WTC11 (cell line): Measurements from ENCODE around the gene C11orf21. TPM values are rescaled to one million over a fixed set of nuclear protein-coding genes. Genes with fewer than 3 reads are reported as not detected.

Experiments
- ATAC-seq: fragments of 200-7000 bp; cut with Tn5 transposase; 2 replicates; pipeline ENCODE4 v1.10.0; 2021; ENCODE audit warnings: mild to moderate bottlenecking, moderate library complexity
- CTCF ChIA-PET: fragments of 300-600 bp; sonication (Branson Sonifier 250); formaldehyde crosslinking; loops from one replicate; lab custom pipeline; 2021; ENCODE audit warnings: antibody characterized with exemption; lab: Charles Lee
- POLR2A ChIA-PET: fragments of 350-600 bp; sonication (Branson Sonifier 250); formaldehyde crosslinking; loops from one replicate; lab custom pipeline; 2021; ENCODE audit warnings: antibody characterized with exemption; lab: Charles Lee
- DNase-seq: peaks from one replicate; pipeline ENCODE4 v3.0.0; 2021; ENCODE audit warnings: low spot score
- H3K27ac Mint-ChIP-seq: 2 replicates; pipeline ENCODE4 v1.8.0; 2021; ENCODE audit warnings: mixed read lengths
- H3K27me3 Mint-ChIP-seq: 2 replicates; pipeline ENCODE4 v1.8.0; 2021; ENCODE audit warnings: low read depth, mild to moderate bottlenecking, moderate library complexity, mixed read lengths
- H3K36me3 Mint-ChIP-seq: 2 replicates; pipeline ENCODE4 v1.8.0; 2021; ENCODE audit warnings: mixed read lengths
- H3K4me1 Mint-ChIP-seq: 2 replicates; pipeline ENCODE4 v1.8.0; 2022; ENCODE audit warnings: mixed read lengths
- H3K4me3 Mint-ChIP-seq: 2 replicates; pipeline ENCODE4 v1.8.0; 2021; ENCODE audit warnings: mild to moderate bottlenecking, moderate library complexity, mixed read lengths
- H3K9me3 Mint-ChIP-seq: 2 replicates; pipeline ENCODE4 v1.8.0; 2021; ENCODE audit warnings: mixed read lengths
- AFF4 ChIP-seq: sonication (generic); formaldehyde crosslinking; IDR thresholded peaks from 2 replicates; pipeline ENCODE4 v1.8.1; 2023; ENCODE audit warnings: mild to moderate bottlenecking, missing genetic modification reagents, borderline replicate concordance
- ARID4B ChIP-seq: sonication (generic); formaldehyde crosslinking; IDR thresholded peaks from 2 replicates; pipeline ENCODE4 v1.8.0; 2023; ENCODE audit warnings: missing genetic modification reagents, mild to moderate bottlenecking, borderline replicate concordance
- ATF6 ChIP-seq: sonication (generic); formaldehyde crosslinking; IDR thresholded peaks from 2 replicates; pipeline ENCODE4 v1.8.1; 2023; ENCODE audit warnings: mild to moderate bottlenecking, missing genetic modification reagents
- CREM ChIP-seq: sonication (generic); formaldehyde crosslinking; IDR thresholded peaks from 2 replicates; pipeline ENCODE4 v1.8.1; 2022; ENCODE audit warnings: mild to moderate bottlenecking, missing genetic modification reagents, moderate library complexity
- FOXK1 ChIP-seq: sonication (generic); formaldehyde crosslinking; IDR thresholded peaks from 2 replicates; pipeline ENCODE4 v1.8.0; 2022; ENCODE audit warnings: mild to moderate bottlenecking, moderate library complexity, missing genetic modification reagents
- GABPB1 ChIP-seq: sonication (generic); formaldehyde crosslinking; IDR thresholded peaks from 2 replicates; pipeline ENCODE4 v1.8.1; 2023; ENCODE audit warnings: mild to moderate bottlenecking, missing genetic modification reagents
- MAX ChIP-seq: sonication (generic); formaldehyde crosslinking; IDR thresholded peaks from 2 replicates; pipeline ENCODE4 v1.8.0; 2022; ENCODE audit warnings: mild to moderate bottlenecking, missing genetic modification reagents
- NR2C2 ChIP-seq: sonication (generic); formaldehyde crosslinking; IDR thresholded peaks from 2 replicates; pipeline ENCODE4 v1.8.0; 2022; ENCODE audit warnings: mild to moderate bottlenecking, missing genetic modification reagents
- SOX15 ChIP-seq: fragments of 250-450 bp; sonication (Bioruptor Pico); IDR thresholded peaks from 2 replicates; pipeline ENCODE4 v1.9.0; 2021; ENCODE audit warnings: mild to moderate bottlenecking
- STAT6 ChIP-seq: sonication (generic); formaldehyde crosslinking; conservative IDR thresholded peaks from 2 replicates; pipeline ENCODE4 v1.8.1; 2023; ENCODE audit warnings: mild to moderate bottlenecking, low read depth, missing genetic modification reagents, moderate library complexity
- TEAD1 ChIP-seq: sonication (generic); formaldehyde crosslinking; IDR thresholded peaks from 2 replicates; pipeline ENCODE4 v1.8.0; 2022; ENCODE audit warnings: mild to moderate bottlenecking, missing genetic modification reagents
- TP53 ChIP-seq: sonication (generic); formaldehyde crosslinking; IDR thresholded peaks from 2 replicates; pipeline ENCODE4 v1.8.1; 2023; ENCODE audit warnings: mild to moderate bottlenecking, missing genetic modification reagents
- USF2 ChIP-seq: sonication (generic); formaldehyde crosslinking; IDR thresholded peaks from 2 replicates; pipeline ENCODE4 v1.8.1; 2023; ENCODE audit warnings: mild to moderate bottlenecking, missing genetic modification reagents, moderate library complexity
- ZNF138 ChIP-seq: sonication (generic); formaldehyde crosslinking; conservative IDR thresholded peaks from 2 replicates; pipeline ENCODE4 v1.8.1; 2022; ENCODE audit warnings: mild to moderate bottlenecking, moderate library complexity, missing genetic modification reagents
- ZNF281 ChIP-seq: sonication (generic); formaldehyde crosslinking; IDR thresholded peaks from 2 replicates; pipeline ENCODE4 v1.8.0; 2023; ENCODE audit warnings: mild to moderate bottlenecking, missing genetic modification reagents
- ZNF317 ChIP-seq: sonication (generic); formaldehyde crosslinking; IDR thresholded peaks from 2 replicates; pipeline ENCODE4 v1.8.1; 2023; ENCODE audit warnings: low read depth, mild to moderate bottlenecking, moderate library complexity, missing genetic modification reagents, borderline replicate concordance
- ZNF396 ChIP-seq: fragments of 250-450 bp; sonication (Bioruptor Pico); IDR thresholded peaks from 2 replicates; pipeline ENCODE4 v1.8.0; 2021; ENCODE audit warnings: mild to moderate bottlenecking, moderate library complexity, borderline replicate concordance
- total RNA-seq: library from RNA; stranded (reverse); gene quantifications from 3 replicates; pipeline ENCODE4 v1.2.3, GENCODE V29; 2021

C11orf21 gene
- total RNA-seq, 1 experiment from 2014 or later: 0.24 TPM

- Mint-ChIP-seq H3K27me3 (peaks cover 48% of the 10 kb centered on the region), H3K27ac (no peak overlapping the region), H3K36me3 (no peaks in the 10 kb centered on the region), H3K9me3 (no peaks in the 10 kb centered on the region), H3K4me3 (no peak overlapping the region), H3K4me1 (peaks cover 8% of the 10 kb centered on the region)
- TF ChIP-seq USF2 (no peak), FOXK1 (CRISPR knock-in tag) (no peak), ZNF281 (CRISPR knock-in tag) (no peak), CREM (CRISPR knock-in tag) (no peak), ZNF138 (CRISPR knock-in tag) (no peak), ZNF317 (no peak), STAT6 (CRISPR knock-in tag) (no peak), TP53 (no peak), ATF6 (no peak), AFF4 (CRISPR knock-in tag) (no peak), TEAD1 (CRISPR knock-in tag) (no peak)
- ChIA-PET POLR2A (no interaction called here), CTCF (no interaction called here)
- no peak for DNase-seq
- ATAC-seq: no peak
These were observed 35.7 kb downstream of the C11orf21 start for GRCh38 chr11:2265854-2266585.

- Mint-ChIP-seq H3K27me3 (peaks cover 44% of the 10 kb centered on the region), H3K27ac (no peak overlapping the region), H3K9me3 (no peaks in the 10 kb centered on the region), H3K4me3 (no peak overlapping the region), H3K4me1 (peaks cover 8% of the 10 kb centered on the region), H3K36me3 (no peaks in the 10 kb centered on the region)
- no peak for ATAC-seq
- no peak for TF ChIP-seq ARID4B (CRISPR knock-in tag)
- no peak for TF ChIP-seq NR2C2 (CRISPR knock-in tag)
- TF ChIP-seq ZNF396 (CRISPR knock-in tag): no peak
- TF ChIP-seq MAX (CRISPR knock-in tag): no peak
- TF ChIP-seq SOX15 (CRISPR knock-in tag): no peak
- TF ChIP-seq GABPB1: no peak
- ChIA-PET CTCF (no interaction called here), POLR2A (no interaction called here)
- no peak for DNase-seq
These were observed 36.3 kb downstream of the C11orf21 start for GRCh38 chr11:2265396-2265795.
